ENCODE results near the gene BBS1. TPM values are rescaled to one million over a fixed set of nuclear protein-coding genes. Genes with fewer than 3 reads are reported as not detected.

Gene BBS1
- total RNA-seq, 1 donor from 2014 or later = 71.8 TPM

GRCh38 chr11:66556086-66556485 lies 45.7 kb downstream of the BBS1 start:
- Mint-ChIP-seq H3K36me3 (no peaks in the 10 kb centered on the region), H3K27me3 (no peaks in the 10 kb centered on the region), H3K4me3 (no peak overlapping the region), H3K4me1 (ENCODE audit: unreplicated experiment) (no peaks in the 10 kb centered on the region), H3K9me3 (no peaks in the 10 kb centered on the region), H3K27ac (no peak overlapping the region)
- no peak for DNase-seq (ENCODE audit: extremely low spot score, unreplicated experiment)
- TF ChIP-seq CTCF (conservative IDR thresholded peaks at IDR 0.05) = no peak

GRCh38 chr11:66557733-66558326 lies 47.4 kb downstream of the BBS1 start:
- Mint-ChIP-seq H3K36me3 (no peaks in the 10 kb centered on the region), H3K4me1 (ENCODE audit: unreplicated experiment) (no peaks in the 10 kb centered on the region)

GRCh38 chr11:66559142-66559865 lies 48.9 kb downstream of the BBS1 start:
- no peak overlapping the region for H3K4me3 Mint-ChIP-seq
- no peaks in the 10 kb centered on the region for H3K36me3 Mint-ChIP-seq
- no peaks in the 10 kb centered on the region for H3K9me3 Mint-ChIP-seq
- no peak overlapping the region for H3K27ac Mint-ChIP-seq
- no peaks in the 10 kb centered on the region for H3K4me1 Mint-ChIP-seq (ENCODE audit: unreplicated experiment)
- H3K27me3 Mint-ChIP-seq = no peaks in the 10 kb centered on the region
- no peak for DNase-seq (ENCODE audit: extremely low spot score, unreplicated experiment)
- TF ChIP-seq CTCF (conservative IDR thresholded peaks at IDR 0.05) = no peak

More at GRCh38 chr11:66557733-66558326, 47.4 kb downstream of the BBS1 start:
- TF ChIP-seq CTCF (conservative IDR thresholded peaks at IDR 0.05) = no peak
- no peak for DNase-seq (ENCODE audit: extremely low spot score, unreplicated experiment)
- Mint-ChIP-seq H3K4me3 (no peak overlapping the region), H3K27me3 (no peaks in the 10 kb centered on the region), H3K9me3 (no peaks in the 10 kb centered on the region), H3K27ac (no peak overlapping the region)

GRCh38 chr11:66559866-66560676 lies 49.6 kb downstream of the BBS1 start:
- Mint-ChIP-seq H3K4me3 (no peak overlapping the region), H3K27ac (no peak overlapping the region), H3K36me3 (no peaks in the 10 kb centered on the region), H3K9me3 (no peaks in the 10 kb centered on the region), H3K4me1 (ENCODE audit: unreplicated experiment) (no peaks in the 10 kb centered on the region), H3K27me3 (no peaks in the 10 kb centered on the region)
- DNase-seq (ENCODE audit: extremely low spot score, unreplicated experiment) = no peak
- TF ChIP-seq CTCF (conservative IDR thresholded peaks at IDR 0.05) = no peak

GRCh38 chr11:66561178-66561974 lies 50.9 kb downstream of the BBS1 start:
- Mint-ChIP-seq H3K27ac (no peak overlapping the region), H3K27me3 (no peaks in the 10 kb centered on the region), H3K4me3 (no peak overlapping the region), H3K36me3 (no peaks in the 10 kb centered on the region), H3K4me1 (ENCODE audit: unreplicated experiment) (no peaks in the 10 kb centered on the region), H3K9me3 (no peaks in the 10 kb centered on the region)
- TF ChIP-seq CTCF (conservative IDR thresholded peaks at IDR 0.05) = no peak
- DNase-seq (ENCODE audit: extremely low spot score, unreplicated experiment) = no peak
